OCI-LY7 (cell line): ENCODE measurements around the gene OSM. TPM values are rescaled to one million over a fixed set of nuclear protein-coding genes. Genes with fewer than 3 reads are reported as not detected.

Source experiments
- BruUV-seq: library from RNA; stranded (reverse); fragments of 400-500 nt; replicated peaks from 2 replicates; lab custom pipeline; 2021; lab: Mats Ljungman, UMichigan
- CTCF ChIA-PET: fragments of 300-600 bp; sonication (Branson Sonifier 250); formaldehyde crosslinking; loops from one replicate; lab custom pipeline; 2022; ENCODE audit warnings: antibody characterized with exemption; ENCODE audit not compliant: unreplicated experiment; lab: Charles Lee
- POLR2A ChIA-PET: fragments of 300-600 bp; sonication (Branson Sonifier 250); formaldehyde crosslinking; loops from one replicate; lab custom pipeline; 2022; ENCODE audit warnings: antibody characterized with exemption; lab: Charles Lee
- DNase-seq: peaks from one replicate; pipeline ENCODE4 v3.0.0-alpha.2; 2015; ENCODE audit warnings: low spot score
- H2AFZ ChIP-seq: fragments of 200-600 bp; sonication (generic), shearing (Covaris generic); 2 replicates; pipeline ENCODE4 v1.6.1; 2014; ENCODE audit warnings: mild to moderate bottlenecking, antibody characterized with exemption, low read length, moderate library complexity
- H3K27ac ChIP-seq: fragments of 200-600 bp; sonication (generic); 2 replicates; pipeline ENCODE4 v1.5.1; 2014; ENCODE audit warnings: mixed run types, low read depth, mild to moderate bottlenecking, moderate library complexity, low read length, inconsistent platforms; ENCODE audit not compliant: poor library complexity, severe bottlenecking
- H3K36me3 ChIP-seq: fragments of 200-600 bp; sonication (generic); 2 replicates; pipeline ENCODE4 v1.6.1; 2014; ENCODE audit warnings: mild to moderate bottlenecking, antibody characterized with exemption, low read length, moderate library complexity, mixed read lengths; ENCODE audit not compliant: insufficient read depth
- H3K4me1 ChIP-seq: fragments of 200-600 bp; sonication (generic); 2 replicates; pipeline ENCODE4 v1.5.1; 2014; ENCODE audit warnings: mild to moderate bottlenecking, low read length; ENCODE audit not compliant: insufficient read depth, poor library complexity, severe bottlenecking
- H3K4me2 ChIP-seq: fragments of 200-600 bp; sonication (generic); 2 replicates; pipeline ENCODE4 v1.6.1; 2014; ENCODE audit warnings: mild to moderate bottlenecking, low read length
- H3K4me3 ChIP-seq: fragments of 200-600 bp; sonication (generic); 2 replicates; pipeline ENCODE4 v1.5.1; 2014; ENCODE audit warnings: mild to moderate bottlenecking, low read depth, low read length; ENCODE audit not compliant: poor library complexity, severe bottlenecking
- H3K79me2 ChIP-seq: fragments of 200-600 bp; sonication (generic); 2 replicates; pipeline ENCODE4 v1.6.1; 2016; ENCODE audit warnings: low read depth, mild to moderate bottlenecking, low read length, moderate library complexity, mixed read lengths; ENCODE audit not compliant: insufficient read depth
- H3K9me2 ChIP-seq: fragments of 200-600 bp; sonication (generic); 2 replicates; pipeline ENCODE4 v1.6.1; 2016; ENCODE audit warnings: mild to moderate bottlenecking, low read length, mixed read lengths; ENCODE audit not compliant: insufficient read depth
- H3K9me3 ChIP-seq: fragments of 200-600 bp; sonication (generic); 2 replicates; pipeline ENCODE4 v1.6.1; 2014; ENCODE audit warnings: mild to moderate bottlenecking, mixed run types, low read length, mixed read lengths
- H4K20me1 ChIP-seq: fragments of 200-600 bp; sonication (generic); 2 replicates; pipeline ENCODE4 v1.6.1; 2014; ENCODE audit warnings: mild to moderate bottlenecking, antibody characterized with exemption, low read length, moderate library complexity, mixed read lengths; ENCODE audit not compliant: insufficient read depth
- CTCF ChIP-seq: fragments of 200-600 bp; sonication (generic); conservative IDR thresholded peaks from 2 replicates; pipeline ENCODE4 v1.5.1; 2014; ENCODE audit warnings: mild to moderate bottlenecking, antibody characterized with exemption, low read length, moderate library complexity, mixed read lengths
- EZH2phosphoT487 ChIP-seq: fragments of 200-600 bp; sonication (generic); IDR thresholded peaks from 2 replicates; pipeline ENCODE4 v1.6.1; 2018; ENCODE audit warnings: low read depth, borderline replicate concordance, mild to moderate bottlenecking, mixed run types, antibody characterized with exemption, low read length, moderate library complexity, mixed read lengths
- intact Hi-C: fragments of 100-400 bp; cut with micrococcal nuclease; formaldehyde crosslinking; loops from one replicate; pipeline ENCODE4 v1.10.0; 2022; ENCODE audit not compliant: unreplicated experiment
- total RNA-seq, 2 experiments: library from RNA; depleted of rRNA in 1 of 2; stranded (reverse); fragments of >200 nt in 1 of 2; shearing (Covaris generic) in 1 of 2; gene quantifications; 2 replicates each; pipeline ENCODE4 v1.2.3, GENCODE V29; 2014 to 2022

OSM gene
- total RNA-seq, 2 experiments from 2014 or later = 0.91 TPM; not detected in 1

GRCh38 chr22:30287648-30288418, 21.2 kb upstream of the OSM start:
- Histone ChIP-seq H3K4me2 (peak overlapping the region; percentile 82; the same call in 1 of the 2 replicates), H4K20me1 (no peaks in the 10 kb centered on the region), H2AFZ (no peak overlapping the region), H3K79me2 (no peaks in the 10 kb centered on the region), H3K9me2 (no peaks in the 10 kb centered on the region), H3K27ac (no peak overlapping the region), H3K9me3 (no peaks in the 10 kb centered on the region), H3K36me3 (0 out of 2 replicates have a peak, but pooled peaks cover 5% of the 10 kb centered on the region), H3K4me1 (peaks cover 31% of the 10 kb centered on the region), H3K4me3 (no peak overlapping the region)
- ChIA-PET CTCF (interaction anchor here (0.8 to 2.2 kb wide), 15 partner anchors 13 to 139 kb away, joined by 3 to 11 read pairs (median 5); partner anchors contain the start of genes RNF215 and TBC1D10A), POLR2A (interaction anchor here (0.5 to 3.3 kb wide), 6 partner anchors 10 to 148 kb away, joined by 3 to 14 read pairs (median 3); partner anchors contain the start of gene TBC1D10A)
- TF ChIP-seq CTCF (peak; percentile 97), EZH2phosphoT487 (no peak)
- intact Hi-C loops = loop anchor here (1.0 to 10.0 kb wide), 8 partner anchors 17 to 197 kb away; partner anchors contain the start of genes RNF215 and SF3A1
- BruUV-seq = no TSS peak
- peak; percentile 87 for DNase-seq

- TF ChIP-seq CTCF = peak; percentile 90
- no peak for TF ChIP-seq EZH2phosphoT487
- no TSS peak for BruUV-seq
- H4K20me1 ChIP-seq = no peaks in the 10 kb centered on the region
- H3K79me2 ChIP-seq = no peaks in the 10 kb centered on the region
- peak; percentile 73 for DNase-seq
- intact Hi-C loops = loop anchor here (1.0 to 10.0 kb wide), 7 partner anchors 24 to 198 kb away; partner anchors contain the start of genes RNF215 and SF3A1
- H3K36me3 ChIP-seq = 0 out of 2 replicates have a peak, but pooled peaks cover 5% of the 10 kb centered on the region
- no peaks in the 10 kb centered on the region for H3K9me2 ChIP-seq
- H3K27ac ChIP-seq = no peak overlapping the region
- no peaks in the 10 kb centered on the region for H3K9me3 ChIP-seq
- H2AFZ ChIP-seq = no peak overlapping the region
- no peak overlapping the region for H3K4me3 ChIP-seq
- CTCF ChIA-PET = interaction anchor here (0.9 to 2.2 kb wide), 10 partner anchors 18 to 140 kb away, joined by 5 to 11 read pairs (median 6); partner anchors contain the start of genes RNF215 and TBC1D10A
- POLR2A ChIA-PET = interaction anchor here (3.3 kb wide), 1 partner anchor 16 kb away, joined by 14 read pairs; no protein-coding TSS in a partner anchor
- H3K4me2 ChIP-seq = no peak overlapping the region
- H3K4me1 ChIP-seq = peaks cover 31% of the 10 kb centered on the region
Measured at GRCh38 chr22:30286813-30287647, 20.4 kb upstream of the OSM start.
